ENCODE results near the gene ATN1. TPM values are rescaled to one million over a fixed set of nuclear protein-coding genes. Genes with fewer than 3 reads are reported as not detected.

ATN1 gene
- total and polyA plus RNA-seq, 2 of the 8 experiments (the other 6 are each of a cell fraction or from before 2014, with no cell fraction given): 20.6 to 73.4 TPM

GRCh38 chr12:6944381-6945186, 16.8 kb downstream of the ATN1 start:
- peak overlapping the region; percentile 57 to 91 (median 83) for H3K4me3 ChIP-seq (ENCODE audit: extremely low read depth in 1 of 4, insufficient read depth in 2 of 4, low read depth in 3 of 4, low read length in 4 of 4)
- no peak for FAIRE-seq
- H3K14ac ChIP-seq (ENCODE audit: insufficient read length): no peak overlapping the region
- no peak overlapping the region for H3K23ac ChIP-seq (ENCODE audit: insufficient read length)
- H3K56ac ChIP-seq (replicated peaks; ENCODE audit: insufficient read length, low read depth, low read length): peak overlapping the region; percentile 97
- H4K5ac ChIP-seq (ENCODE audit: insufficient read length, low read depth, low read length): peak overlapping the region; percentile 82
- H2AFZ ChIP-seq (ENCODE audit: low read length): no peak overlapping the region
- H3K36me3 ChIP-seq (ENCODE audit: control insufficient read depth in 2 of 4, insufficient read depth in 4 of 4, low read length in 3 of 4): peaks cover 3 to 9% (median 7%) of the 10 kb centered on the region in 4 experiments; a peak in 6 of 8 replicates
- H2BK20ac ChIP-seq (ENCODE audit: low read length): 0 out of 2 replicates have a peak overlapping the region, but pooled peaks have one; percentile 66
- POLR2A ChIA-PET (ENCODE audit: partially characterized antibody): interaction anchor here (0.8 to 44.0 kb wide), 57 partner anchors 8 to 696 kb away, joined by 3 to 1596 read pairs (median 5); partner anchors contain the start of genes ATN1, C1R, C1RL and CDCA3
- H3K27me3 ChIP-seq (replicated peaks in 1 of 4; ENCODE audit: control insufficient read depth in 3 of 4, extremely low read depth in 1 of 4, insufficient read depth in 3 of 4, low read length in 3 of 4): no peaks in the 10 kb centered on the region
- no peaks in the 10 kb centered on the region; the same call in 1 of the 2 replicates for H3K79me1 ChIP-seq (ENCODE audit: low read depth, low read length)
- H3K9ac ChIP-seq (replicated peaks in 1 of 4; ENCODE audit: extremely low read depth in 1 of 4, low read depth in 3 of 4, low read length in 3 of 4): peak overlapping the region; percentile 76 to 91 (median 86)
- H3K23me2 ChIP-seq (ENCODE audit: low read depth, low read length): peaks cover 11% of the 10 kb centered on the region
- H2BK5ac ChIP-seq (ENCODE audit: low read depth, low read length): peak overlapping the region; percentile 99
- peak overlapping the region; percentile 56 to 92 for H3K4me2 ChIP-seq (ENCODE audit: insufficient read depth in 1 of 2, low read depth in 2 of 2, low read length in 2 of 2)
- no peaks in the 10 kb centered on the region; a peak in 1 of 4 replicates for H3K79me2 ChIP-seq (ENCODE audit: control insufficient read depth in 1 of 2, insufficient read depth in 2 of 2, low read length in 2 of 2)
- no peak for DNase-seq (ENCODE audit: low read depth in 1 of 2, low spot score in 2 of 2)
- peak overlapping the region; percentile 89 for H3K27ac ChIP-seq (ENCODE audit: low read depth, low read length)
- peak overlapping the region; percentile 62 for H2BK120ac ChIP-seq (replicated peaks; ENCODE audit: low read depth, low read length)
- peak overlapping the region; percentile 96 for H4K8ac ChIP-seq (ENCODE audit: extremely low read depth, insufficient read depth, low read length)
- peak overlapping the region; percentile 100 for H4K91ac ChIP-seq (replicated peaks; ENCODE audit: insufficient read length, low read length)
- 6% methylated on average over 48 of the region's 48 CpGs; no CpG with 5 or more reads in 1 of the 2 experiments for WGBS, 2 experiments (ENCODE audit: extremely low coverage in 1 of 2, insufficient coverage in 1 of 2, insufficient read length in 1 of 2, insufficient replicate concordance in 2 of 2, low coverage in 1 of 2, low lambda C conversion rate in 2 of 2, missing lambda C conversion rate in 1 of 2)
- peak overlapping the region; percentile 93 for H2BK12ac ChIP-seq (ENCODE audit: low read depth, low read length)
- peaks cover 0 to 5% of the 10 kb centered on the region in 2 experiments for H4K20me1 ChIP-seq (replicated peaks in 1 of 2; ENCODE audit: control insufficient read depth in 1 of 2, insufficient read depth in 2 of 2, low read length in 2 of 2)
- H2AK5ac ChIP-seq (ENCODE audit: low read depth, low read length): peak overlapping the region; percentile 53; the same call in 1 of the 2 replicates
- peak overlapping the region; percentile 99 for H3K18ac ChIP-seq (ENCODE audit: extremely low read depth, low read length)
- peaks cover 6 to 20% (median 14%) of the 10 kb centered on the region in 4 experiments for H3K4me1 ChIP-seq (replicated peaks in 1 of 4; ENCODE audit: control insufficient read depth in 3 of 4, insufficient read depth in 4 of 4, low read length in 3 of 4)
- CTCF ChIA-PET (ENCODE audit: partially characterized antibody): interaction anchor here (0.7 to 20.2 kb wide), 28 partner anchors 9 to 695 kb away, joined by 3 to 277 read pairs (median 5); partner anchors contain the start of genes ATN1, C1RL, CDCA3 and LPCAT3
- H2BK15ac ChIP-seq (ENCODE audit: low read length): peak overlapping the region; percentile 100; the same call in 1 of the 2 replicates
- no peaks in the 10 kb centered on the region for H3K9me3 ChIP-seq (ENCODE audit: insufficient read depth in 2 of 2, low read depth in 1 of 2, low read length in 1 of 2)
- peak overlapping the region; percentile 100 for H3K4ac ChIP-seq (replicated peaks; ENCODE audit: insufficient read length, low read depth, low read length)
- TF ChIP-seq KDM5A (IDR thresholded peaks at IDR 0.05; ENCODE audit: low read length) (no peak), RBBP5 (IDR thresholded peaks at IDR 0.05; ENCODE audit: borderline replicate concordance, low read depth, low read length) (peak; percentile 21; the same call in 1 of the 2 replicates), MAX (IDR thresholded peaks at IDR 0.05) (peak; percentile 35), JUND (IDR thresholded peaks at IDR 0.05; ENCODE audit: low read length) (peak; percentile 42), CEBPB (IDR thresholded peaks at IDR 0.05; ENCODE audit: low read depth, low read length) (no peak), ATF2 (IDR thresholded peaks at IDR 0.05; ENCODE audit: low read length) (no peak), PHF8 (conservative IDR thresholded peaks at IDR 0.05; ENCODE audit: low read depth, low read length) (peak; percentile 52; the same call in 1 of the 2 replicates), BACH1 (IDR thresholded peaks at IDR 0.05; ENCODE audit: low read length) (no peak), EGR1 (IDR thresholded peaks at IDR 0.05; ENCODE audit: borderline replicate concordance, low read depth, low read length) (peak; percentile 46; the same call in 1 of the 2 replicates)

All from H1 (cell line).